Jurkat, Clone E6-1 (cell line): Measurements from ENCODE around the gene CFAP119. TPM values are rescaled to one million over a fixed set of nuclear protein-coding genes. Genes with fewer than 3 reads are reported as not detected.
"Not testable (repeated sequence)": the region's sequence is repeated elsewhere in the genome, so short reads cannot be mapped to it uniquely, and the experiment has no call there.

Experiments
- DNase-seq: peaks from one replicate; pipeline ENCODE4 v3.0.0-alpha.2; 2011; ENCODE audit warnings: low read depth, low spot score
- H3K4me3 ChIP-seq: 2 replicates; pipeline ENCODE4 v1.5.1; 2011; ENCODE audit warnings: mild to moderate bottlenecking, low read length, control low read depth, moderate library complexity
- polyA plus RNA-seq: library from polyadenylated mRNA; unstranded; fragments of >200 nt; gene quantifications from one replicate; pipeline ENCODE4 v1.2.1, GENCODE V29; 2012; ENCODE audit warnings: missing spikeins; ENCODE audit not compliant: insufficient read length, insufficient read depth

The CFAP119 gene
- 10.1 TPM for polyA plus RNA-seq

DNA sequence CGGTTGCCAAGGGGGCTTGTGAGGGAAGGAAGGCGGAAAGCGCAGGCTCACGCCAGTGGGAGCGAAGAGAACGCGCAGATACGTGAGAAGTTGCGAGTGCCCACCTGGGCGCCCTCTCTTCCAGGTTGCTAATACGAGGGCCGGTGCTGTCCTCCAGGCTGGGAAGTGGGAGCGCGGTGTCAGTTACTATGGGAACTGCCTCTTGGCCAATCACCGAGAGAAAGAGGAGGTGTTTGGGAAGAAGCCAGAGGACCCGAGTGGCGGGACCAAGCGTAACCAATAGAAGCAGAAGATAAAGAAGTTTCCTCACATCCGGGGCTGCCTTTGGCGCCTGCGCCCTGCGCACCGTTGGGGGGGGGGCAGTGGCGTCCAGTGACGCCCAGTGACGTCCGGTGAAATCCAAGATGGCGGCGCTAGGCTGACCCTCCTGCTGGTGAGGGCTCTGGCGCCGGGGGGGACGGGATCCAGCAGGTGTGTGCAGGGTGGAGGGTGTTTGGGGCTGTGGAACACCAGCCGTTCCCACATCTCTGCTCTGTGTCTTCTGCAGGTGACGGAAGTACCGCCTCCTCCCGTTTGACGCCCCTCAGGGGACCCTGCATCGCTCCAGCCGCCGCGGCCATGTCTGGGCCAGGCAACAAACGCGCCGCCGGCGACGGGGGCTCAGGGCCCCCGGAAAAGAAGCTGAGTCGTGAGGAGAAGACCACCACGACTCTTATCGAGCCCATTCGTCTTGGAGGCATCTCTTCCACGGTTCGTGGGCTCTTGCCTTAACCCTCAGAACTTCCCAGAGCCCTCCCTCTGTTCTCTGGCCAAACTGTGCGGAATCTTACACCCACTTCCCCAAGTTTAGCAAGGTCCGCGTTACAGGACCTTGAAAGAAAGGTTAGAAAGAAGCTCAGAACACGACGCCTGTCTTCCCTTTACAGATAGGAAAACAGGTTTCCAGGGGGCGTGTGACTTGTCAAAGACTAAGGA is at the start of gene CFAP119, which contains the start of gene RNF40:
Gene CFAP119, minus strand, starts transcription at position 135 of the 975 bp plus-strand sequence. CDS start 314 bp downstream, outside the sequence.
Gene RNF40, plus strand, starts transcription at position 395 of the 975 bp plus-strand sequence. Its CDS starts 224 bp downstream, at position 619.
- DNase-seq = peak; percentile 92
- peak within 1 kb of the TSS; percentile 75 for H3K4me3 ChIP-seq

DNA sequence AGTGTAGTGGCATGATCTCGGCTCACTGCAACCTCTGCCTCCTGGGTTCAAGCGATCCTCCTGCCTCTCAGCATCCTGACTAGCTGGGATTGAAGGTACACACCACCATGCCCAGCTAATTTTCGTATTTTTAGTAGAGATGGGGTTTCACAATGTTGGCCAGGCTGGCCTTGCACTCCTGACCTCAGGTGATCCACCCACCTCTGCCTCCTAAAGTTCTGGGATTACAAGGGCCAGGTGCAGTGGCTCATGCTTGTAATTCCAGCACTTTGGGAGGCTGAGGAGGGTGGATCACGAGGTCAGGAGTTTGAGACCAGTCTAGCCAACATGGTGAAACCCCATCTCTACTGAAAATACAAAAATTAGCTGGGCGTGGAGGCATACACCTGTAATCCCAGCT is 47.8 kb upstream of the CFAP119 start:
- not testable (repeated sequence) for H3K4me3 ChIP-seq, DNase-seq

DNA sequence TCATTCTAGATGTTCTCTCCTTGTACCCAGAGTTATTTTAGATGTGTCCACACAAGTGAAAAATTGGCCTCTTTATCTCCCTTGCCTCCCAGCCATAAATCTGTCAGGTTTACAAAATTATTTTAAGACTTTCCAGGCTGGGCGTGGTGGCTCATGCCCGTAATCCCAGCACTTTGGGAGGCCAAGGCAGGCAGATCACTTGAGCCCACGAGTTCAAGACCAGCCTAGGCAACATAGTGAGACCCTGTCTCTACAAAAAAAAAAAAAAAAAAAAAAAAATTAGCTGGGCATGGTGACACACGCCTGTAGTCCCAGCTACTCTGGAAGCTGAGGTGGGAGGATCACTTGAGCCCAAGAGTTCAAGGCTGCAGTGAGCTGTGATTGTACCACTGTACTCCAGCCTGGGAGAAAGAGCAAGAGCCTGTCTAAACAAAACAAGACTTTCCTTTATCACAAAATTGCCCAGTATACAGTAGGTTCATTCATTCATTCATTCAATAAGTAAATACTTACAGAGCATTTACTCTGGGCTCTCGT is 47.1 kb upstream of the CFAP119 start:
- not testable (repeated sequence) for H3K4me3 ChIP-seq, DNase-seq

DNA sequence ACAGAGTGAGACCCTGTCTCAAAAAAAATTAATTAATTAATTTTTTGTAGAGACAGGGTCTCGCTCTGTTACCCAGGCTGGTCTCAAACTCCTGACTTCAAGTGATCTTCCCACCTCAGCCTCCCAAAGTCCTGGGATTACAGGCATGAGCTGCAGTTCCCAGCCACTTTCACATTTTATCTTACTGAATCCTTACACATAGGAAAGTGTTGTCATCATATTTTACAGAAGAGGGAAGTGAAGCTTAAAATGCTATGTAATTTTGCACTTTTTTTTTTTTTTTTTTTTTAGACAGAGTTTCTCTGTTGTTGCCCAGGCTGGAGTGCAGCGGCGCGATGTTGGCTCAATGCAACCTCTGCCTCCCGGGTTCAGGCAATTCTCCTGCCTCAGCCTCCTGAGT is 46.3 kb upstream of the CFAP119 start:
- no peak overlapping the region for H3K4me3 ChIP-seq
- no peak for DNase-seq

DNA sequence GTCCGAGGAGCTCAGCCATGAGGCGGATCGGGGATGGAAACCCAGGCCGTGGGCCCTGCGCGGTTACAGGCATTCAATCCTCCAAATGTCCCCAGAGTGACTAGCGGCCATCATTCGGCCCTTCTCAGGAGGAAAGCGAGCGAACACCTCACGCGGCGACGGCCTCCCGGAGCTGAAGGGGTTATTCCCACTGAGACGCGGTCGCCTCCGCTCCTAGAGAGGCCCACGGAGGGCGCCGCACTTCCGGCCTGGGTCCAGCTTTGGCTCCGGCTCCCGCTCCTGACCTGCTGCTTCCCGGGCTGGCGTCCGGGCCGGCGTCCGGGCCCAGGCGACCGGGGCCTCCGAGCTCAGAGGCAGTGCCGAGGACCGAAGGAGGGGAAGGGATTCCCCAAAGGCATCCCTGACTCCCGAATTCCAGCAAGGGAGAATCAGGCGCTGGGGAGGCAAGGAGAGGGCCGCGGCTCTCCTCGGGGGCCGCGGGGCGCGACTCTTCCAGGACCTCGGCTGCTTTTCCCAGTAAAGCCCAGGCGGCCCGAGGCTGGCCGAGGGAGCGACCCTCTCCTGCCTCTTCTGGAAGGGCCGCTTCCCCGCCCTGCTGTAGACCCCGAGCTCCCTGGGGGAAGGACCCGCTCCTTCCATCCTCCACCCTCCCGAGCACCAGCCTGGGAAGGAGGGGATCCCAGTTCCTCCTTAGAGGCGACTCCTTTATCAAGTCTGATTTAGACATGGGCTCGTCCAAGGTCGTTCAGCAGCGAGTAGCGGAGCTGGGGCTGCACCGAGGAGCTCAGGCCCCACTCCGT is 43.7 kb upstream of the CFAP119 start:
- no peak overlapping the region for H3K4me3 ChIP-seq
- DNase-seq = no peak

DNA sequence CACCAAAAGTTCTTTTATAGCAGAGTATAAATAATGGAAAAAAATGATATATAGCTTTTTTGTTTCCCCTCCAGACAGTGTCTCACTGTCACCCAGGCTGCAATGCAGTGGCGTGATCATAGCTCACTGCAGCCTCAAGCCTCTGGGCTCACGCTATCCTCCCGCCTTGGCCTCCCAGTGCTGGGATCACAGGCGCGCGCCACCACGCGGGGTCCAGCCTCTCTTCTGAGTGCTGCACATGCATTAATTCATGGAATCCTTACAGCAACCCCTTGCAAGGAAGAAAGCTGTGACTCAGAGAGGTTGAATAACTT is 43.2 kb upstream of the CFAP119 start:
- no peak for DNase-seq
- H3K4me3 ChIP-seq = no peak overlapping the region

DNA sequence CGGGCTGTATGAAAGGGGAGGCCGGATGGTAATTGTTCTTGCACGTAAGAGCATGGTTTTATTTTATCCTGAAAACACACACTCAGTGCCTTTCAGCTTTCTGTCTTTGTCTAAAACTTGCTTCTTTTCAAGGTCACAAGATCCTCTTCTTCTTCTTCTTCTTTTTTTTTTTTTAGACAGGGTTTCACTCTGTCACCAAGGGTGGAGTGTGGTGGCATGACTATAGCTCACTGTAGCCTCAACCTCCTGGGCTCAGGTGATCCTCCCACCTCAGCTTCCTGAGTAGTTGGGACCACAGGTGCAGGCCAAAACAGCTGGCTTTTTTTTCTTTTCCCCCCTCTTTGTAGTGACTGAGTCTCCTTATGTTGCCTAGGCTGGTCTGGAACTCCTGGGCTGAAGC is 41.1 kb upstream of the CFAP119 start:
- no peak overlapping the region for H3K4me3 ChIP-seq
- DNase-seq = peak; percentile 45

DNA sequence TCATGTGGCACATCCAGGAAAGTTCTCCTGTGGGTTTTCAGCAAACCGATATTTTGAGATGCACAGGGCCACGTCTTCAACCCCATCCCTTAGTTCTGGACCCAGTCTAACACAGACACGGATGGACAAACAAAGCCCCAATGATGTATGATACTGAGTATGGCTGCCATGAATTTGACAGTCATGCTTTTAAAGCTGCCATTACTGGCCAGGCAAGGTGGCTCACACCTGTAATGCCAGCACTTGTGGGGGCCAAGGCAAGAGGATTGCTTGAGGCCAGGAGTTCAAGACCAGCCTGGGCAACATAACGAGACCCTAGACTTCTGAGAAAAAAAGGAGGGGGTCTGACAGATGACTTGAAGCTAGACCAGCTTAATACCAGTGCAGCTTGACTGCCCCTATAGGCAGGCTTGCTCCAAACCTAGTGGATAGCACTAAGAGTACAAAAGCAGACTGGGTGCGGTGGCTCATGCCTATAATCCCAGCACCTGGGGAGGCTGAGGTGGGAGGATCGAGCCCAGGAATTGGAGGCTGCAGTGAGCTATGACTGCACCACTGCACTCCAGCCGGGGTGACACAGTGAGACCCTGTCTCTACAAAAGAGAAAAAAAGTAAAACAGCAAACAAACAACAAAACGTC is 35.9 kb upstream of the CFAP119 start:
- no peak for DNase-seq
- no peak overlapping the region for H3K4me3 ChIP-seq

DNA sequence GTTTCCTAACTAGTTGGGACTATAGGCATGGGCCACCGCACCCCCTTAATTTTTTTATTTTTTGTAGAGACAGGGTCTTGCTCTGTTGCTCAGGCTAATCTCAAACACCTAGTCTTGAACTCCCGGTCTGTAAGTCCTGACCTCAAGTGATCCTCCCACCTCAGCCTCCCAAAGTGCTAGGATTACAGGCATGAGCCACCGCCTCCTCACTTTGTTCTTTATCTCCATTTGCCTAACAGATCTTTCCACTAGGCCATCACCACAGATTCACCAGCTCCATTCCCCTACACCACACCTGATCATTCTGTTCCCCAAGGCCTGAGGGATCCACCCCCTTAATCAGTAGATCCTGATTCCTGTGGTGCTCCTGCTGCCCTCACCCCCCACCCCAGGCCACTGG is 32.8 kb upstream of the CFAP119 start:
- no peak for DNase-seq
- H3K4me3 ChIP-seq = no peak overlapping the region

DNA sequence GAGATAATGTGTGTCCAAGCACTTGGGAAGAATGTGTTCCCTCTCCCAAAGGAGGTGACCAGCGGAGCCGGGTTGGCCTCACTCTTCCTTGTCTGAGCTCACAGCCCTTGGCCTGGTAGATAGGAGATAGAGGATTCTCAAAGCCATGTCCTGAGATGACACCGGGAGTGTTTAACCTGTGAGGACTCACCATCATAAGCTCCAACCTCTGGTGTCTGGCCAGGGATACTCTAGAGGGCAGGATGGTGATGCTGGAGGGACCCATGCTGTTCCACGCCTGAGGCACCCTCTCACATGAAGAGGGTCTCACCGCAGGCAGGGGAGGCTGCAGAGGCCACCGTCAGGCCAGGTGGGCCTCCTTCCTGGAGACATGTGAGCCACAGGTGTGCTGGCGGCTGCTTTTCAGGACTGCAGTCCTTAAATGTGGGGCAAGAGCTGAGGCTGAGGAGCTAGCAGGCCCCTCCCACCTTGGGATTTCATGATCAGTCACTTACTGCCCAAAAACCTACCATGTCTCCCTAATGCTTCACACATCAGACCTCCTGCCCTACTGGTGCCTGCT is 31.7 kb upstream of the CFAP119 start:
- no peak overlapping the region for H3K4me3 ChIP-seq
- no peak for DNase-seq

DNA sequence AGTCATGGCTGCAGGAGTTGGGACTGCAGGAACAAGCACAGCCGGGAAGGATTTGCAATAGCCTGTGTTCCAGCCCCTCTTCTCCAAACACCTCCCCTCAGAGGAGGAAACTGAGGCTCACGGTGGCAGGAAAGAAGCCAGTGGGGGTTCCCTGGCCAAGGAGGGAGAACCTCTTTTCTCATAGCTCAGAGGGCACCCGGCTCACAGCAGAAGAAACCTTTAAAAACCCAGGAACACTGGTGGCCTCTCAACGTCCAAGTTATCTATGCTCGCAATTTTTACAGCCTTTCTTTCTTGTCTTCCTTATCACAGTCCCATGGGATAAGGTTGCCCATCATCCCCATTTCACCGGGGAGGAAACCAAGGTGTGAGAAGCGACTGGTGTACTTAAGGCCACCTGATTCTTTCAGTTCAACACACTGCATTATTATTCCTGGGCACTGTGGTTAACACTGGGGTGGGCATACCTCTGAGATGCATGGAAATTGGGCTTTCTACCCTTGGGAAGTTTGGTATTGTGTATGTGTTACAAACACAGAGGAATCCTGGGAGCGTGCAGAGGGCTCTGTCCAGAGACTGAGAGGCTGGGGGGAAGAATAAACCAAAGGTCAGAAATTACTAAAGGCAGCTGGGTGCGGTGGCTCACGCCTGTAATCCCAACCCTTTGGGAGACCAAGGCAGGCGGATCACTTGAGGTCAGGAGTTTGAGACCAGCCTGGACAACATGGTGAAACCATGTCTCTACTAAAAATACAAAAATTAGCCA is 25.9 kb upstream of the CFAP119 start:
- no peak for DNase-seq
- no peak overlapping the region for H3K4me3 ChIP-seq

DNA sequence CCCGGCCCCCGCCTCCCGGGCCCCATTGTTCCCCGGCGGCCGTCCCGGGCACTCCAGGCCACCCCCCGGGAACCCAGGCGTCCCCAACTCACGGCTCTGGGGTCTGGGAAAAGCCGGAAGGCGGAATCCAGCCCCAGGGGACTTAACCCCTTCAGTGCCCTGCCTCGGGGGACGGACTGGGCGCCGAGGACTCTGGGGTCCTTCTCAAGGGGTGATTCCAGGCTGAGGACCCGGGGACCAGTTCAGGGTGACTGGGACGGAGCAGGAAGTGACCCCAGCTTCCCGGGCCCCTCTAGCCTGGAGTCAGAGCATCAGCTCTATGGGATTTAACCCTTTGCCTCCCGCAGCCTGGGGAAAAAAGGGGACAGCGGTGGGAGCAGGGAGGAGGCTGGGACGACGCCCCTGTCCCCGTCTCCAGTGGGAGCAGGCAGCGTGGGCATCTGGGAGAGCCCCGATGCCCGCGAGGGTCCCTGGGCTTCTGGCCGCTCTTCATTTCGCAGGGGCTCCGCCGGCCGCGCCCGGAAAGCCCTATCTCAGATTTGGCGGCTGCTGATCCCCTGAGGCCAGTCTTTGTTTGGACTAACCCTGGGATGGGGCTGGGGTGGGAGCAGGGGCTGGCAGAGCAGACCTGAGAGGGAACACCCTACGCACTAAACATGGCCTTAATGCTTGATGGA is 25.2 kb upstream of the CFAP119 start, which contains the start of gene ZNF629:
Gene ZNF629, minus strand, starts transcription at position 270 of the 677 bp plus-strand sequence. CDS start 2,723 bp downstream, outside the sequence.
- no peak for DNase-seq
- peak within 1 kb of the TSS; percentile 48 for H3K4me3 ChIP-seq

DNA sequence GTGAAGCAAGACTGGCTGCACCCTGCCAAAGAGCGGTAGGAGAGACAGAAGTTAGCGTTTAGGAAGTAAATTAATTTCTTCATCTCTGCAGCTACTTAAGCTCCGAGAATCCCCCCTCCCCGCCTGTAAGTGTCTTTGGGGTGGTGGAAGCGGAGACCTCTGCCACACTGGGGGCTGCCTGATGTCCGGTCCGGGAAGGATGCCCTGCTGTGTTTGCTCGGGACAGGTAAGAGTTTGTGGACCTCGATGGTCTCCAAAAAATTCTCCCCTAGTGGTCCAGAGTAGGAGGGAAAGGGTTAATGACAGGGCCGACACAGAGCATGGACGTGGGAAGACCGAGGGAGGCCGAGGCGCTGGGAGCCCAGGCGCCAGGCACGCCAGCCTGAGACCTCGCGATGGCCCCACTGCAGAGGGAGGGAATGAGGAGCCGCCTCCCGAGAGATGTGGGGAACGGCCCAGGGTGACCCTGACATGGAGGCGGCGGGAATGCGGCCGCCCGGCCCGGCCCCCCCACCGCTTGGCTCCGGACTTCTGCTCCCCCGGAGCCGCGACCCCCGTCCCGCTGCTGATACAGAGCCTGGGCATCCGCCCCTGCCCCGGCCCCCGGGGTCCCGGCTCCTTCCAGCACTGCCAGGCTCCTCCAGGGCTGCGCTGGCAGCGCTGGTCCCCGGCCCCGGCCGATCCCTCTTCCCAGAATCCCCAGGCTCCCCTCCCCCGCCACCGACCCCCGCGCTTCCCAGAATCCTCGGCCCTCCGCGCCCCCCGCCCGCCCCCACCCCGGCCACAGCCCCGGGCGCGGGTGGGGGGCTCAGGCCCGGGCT is 24.5 kb upstream of the CFAP119 start:
- H3K4me3 ChIP-seq = peak overlapping the region; percentile 48
- no peak for DNase-seq

DNA sequence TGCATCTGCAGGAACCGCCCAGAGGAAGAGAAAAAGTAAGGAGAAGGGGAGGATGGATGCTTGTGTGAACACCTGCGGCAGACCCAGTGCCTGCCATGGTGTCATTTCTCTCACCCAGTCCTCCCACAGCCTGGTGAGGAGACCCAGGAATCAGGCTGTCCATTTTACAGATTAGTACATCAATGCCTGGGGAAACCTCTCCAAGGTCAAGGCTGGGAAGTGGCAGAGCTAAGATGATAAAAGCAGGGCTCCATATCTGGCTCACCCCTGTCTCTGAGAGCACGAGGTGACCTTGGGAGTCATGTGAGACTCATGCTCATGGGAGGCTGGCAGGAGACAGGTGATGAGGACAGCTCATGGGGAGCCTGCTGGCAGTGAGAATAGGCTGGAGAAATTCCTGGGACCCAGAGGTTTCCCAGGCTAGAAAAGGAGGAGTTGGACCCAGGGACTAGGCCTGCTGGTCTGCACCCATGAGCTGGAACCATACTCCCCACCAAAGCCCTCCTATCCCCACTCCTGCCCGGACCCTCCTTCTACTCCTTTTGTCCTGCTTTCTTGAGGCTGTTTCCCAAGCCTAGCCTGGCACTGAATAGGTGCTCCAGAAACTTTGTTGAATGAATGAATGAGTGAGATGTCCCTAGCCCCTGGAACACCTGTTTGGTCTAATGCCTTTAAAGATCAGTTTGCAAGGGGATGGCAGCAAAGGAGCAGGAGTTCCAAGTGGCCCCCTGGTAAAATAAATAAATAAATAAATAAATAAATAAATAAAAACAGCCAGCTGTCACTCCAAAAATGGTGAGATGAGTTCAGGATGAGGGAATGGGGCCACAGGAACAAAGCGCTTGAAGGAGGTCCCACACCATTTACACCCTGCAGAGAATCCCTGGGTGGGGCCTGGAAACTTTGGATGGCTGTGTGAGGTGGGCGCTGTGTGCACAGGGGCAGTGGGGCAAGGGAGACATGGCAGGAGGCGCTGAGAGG is 23.6 kb upstream of the CFAP119 start:
- DNase-seq = no peak
- H3K4me3 ChIP-seq = no peak overlapping the region

DNA sequence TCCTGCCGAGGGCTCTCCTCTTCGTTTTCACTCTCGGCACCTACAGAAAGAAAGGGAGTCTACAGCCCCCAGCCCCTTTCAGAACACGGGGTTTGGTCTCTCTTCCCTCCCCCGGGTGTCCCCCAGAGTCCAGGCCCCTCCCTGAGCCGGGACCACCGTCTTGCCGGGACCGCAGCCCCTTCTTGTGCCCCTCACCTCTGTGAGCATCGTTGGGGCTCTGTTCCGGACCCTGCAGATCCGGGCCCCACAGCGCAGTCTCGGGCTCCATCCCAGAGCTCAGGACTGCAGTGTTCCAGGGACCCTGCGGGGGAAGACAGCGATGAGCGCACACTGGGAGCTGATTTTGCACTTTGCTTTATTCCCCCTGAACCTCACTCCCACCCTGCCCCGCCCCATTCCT is 22.4 kb upstream of the CFAP119 start:
- H3K4me3 ChIP-seq = no peak overlapping the region
- DNase-seq = no peak
